GM19397 (cell line): Measurements from ENCODE around the gene DLG4.

Source experiments
- ATAC-seq: cut with Tn5 transposase; IDR thresholded peaks from one replicate; pipeline ENCODE4 v1.9.1; 2021; ENCODE audit warnings: mild to moderate bottlenecking, moderate library complexity; ENCODE audit not compliant: unreplicated experiment

Gene DLG4

DNA sequence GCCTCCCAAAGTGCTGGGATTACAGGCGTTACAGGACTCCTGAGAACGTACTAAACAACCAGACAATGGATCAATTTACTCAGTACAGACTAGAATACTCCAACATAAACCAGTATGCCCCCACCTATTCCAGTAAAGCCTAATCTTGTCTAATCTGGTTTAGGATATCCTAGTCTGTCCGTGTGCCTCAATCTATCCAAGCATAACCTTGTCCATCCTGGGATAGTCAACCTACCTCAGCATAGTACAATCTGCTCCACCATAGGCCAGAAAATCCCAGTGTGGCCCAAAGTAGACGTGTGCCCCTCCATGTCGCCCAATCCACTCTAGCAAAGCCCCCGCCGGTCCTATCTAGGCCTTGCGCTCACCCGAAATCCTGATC is 14.1 kb upstream of the DLG4 start:
- no peak for ATAC-seq

DNA sequence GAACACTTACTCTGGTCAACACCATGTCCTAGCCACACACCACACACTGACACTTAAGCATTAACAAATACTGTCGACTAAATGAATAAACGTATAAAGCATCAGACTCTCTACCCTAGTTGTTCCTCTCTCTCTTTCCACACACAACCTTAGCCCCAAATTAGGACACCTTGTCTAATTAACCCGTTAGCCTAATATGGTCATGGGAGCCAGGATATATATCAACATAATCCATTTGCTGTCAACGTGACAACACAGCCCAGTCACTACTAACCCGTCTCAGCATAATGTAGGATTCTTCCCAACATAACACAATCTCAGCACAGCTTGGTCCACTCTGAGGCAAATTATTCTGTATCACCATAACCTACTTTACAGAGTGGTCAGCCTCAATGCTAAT is 12.5 kb upstream of the DLG4 start:
- ATAC-seq: no peak

DNA sequence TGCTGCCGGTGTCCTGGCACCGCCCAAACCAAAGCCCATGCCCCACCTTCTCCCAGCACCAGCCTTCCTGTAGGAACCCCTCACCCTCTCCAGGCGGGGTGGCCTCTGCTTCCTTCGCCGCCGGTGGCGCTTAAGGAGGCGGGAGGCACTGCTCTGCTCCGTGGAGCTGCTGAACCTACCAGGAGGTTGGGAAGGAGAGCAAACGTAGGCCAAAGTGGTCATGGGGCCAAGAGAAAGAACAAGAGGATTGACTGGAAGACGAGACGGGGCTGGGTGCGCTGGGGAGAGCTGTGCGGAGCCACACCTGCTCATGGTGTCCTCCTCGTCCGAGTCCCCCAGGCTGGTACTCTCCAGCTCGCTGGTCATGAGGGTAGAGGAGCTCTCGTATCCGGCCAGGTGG is 9.9 kb upstream of the DLG4 start:
- no peak for ATAC-seq

DNA sequence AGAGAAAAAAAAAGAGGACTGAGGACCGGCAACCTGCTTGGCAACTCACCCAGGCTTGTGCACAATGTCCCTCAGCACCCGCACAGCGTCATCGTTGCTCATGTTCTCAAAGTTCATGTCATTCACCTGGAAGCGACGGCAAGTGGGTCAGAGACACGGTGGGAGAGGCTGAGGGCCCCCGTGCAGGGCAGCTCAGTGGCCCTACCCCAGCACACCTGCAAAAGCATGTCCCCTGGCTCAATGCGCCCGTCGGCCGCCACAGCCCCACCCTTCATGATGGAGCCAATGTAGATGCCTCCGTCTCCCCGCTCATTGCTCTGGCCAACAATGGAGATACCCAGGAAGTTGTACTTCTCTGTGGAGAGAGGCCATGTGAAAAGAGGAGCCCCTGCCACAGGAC is 9.3 kb upstream of the DLG4 start:
- no peak for ATAC-seq

DNA sequence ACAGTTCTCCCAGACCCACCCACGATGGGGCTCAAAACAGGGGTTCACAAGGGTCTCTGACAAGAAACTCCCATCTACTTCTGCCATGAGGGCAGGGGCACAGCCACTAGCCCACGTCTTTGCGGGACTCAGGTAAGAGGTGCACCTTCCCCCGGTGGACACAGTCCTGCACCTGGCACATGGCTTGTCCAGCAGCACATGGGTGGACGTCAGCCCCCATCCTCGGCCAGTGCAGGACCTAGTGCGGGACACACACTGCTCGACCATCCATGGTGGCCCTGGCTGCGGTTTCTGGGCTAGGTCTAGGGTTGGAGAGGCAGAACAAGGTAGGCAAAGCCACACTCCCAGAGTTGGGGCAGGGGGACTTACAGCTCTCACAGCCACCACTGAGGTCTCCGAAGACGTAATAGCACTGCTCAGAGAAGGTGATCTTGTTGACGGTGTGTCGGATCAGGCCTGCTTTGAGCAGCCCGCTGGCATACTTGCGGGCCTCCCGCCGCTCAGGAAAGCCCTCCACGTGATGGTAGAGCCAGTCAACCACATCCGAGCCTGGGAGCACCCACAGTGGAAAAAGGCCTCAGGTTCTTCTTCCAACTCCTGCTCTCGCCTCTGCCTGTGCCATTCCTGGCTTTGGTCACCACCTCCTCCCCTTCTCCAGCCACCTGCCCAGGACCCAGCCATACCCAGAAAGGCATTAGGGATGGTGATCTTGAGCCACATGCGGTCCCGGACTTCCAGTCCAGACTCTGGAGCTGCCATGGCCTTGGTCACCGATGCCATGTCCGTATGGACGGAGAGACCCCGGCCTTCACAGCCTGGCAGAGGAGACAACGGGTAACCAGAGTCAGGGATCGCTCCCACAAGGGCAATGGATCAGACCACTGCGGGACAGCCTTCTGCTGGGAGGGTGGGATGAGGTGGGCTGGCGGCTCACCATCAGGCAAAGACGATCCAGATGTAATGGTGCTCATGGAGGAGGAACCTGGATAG is 7.4 kb upstream of the DLG4 start:
- no peak for ATAC-seq

DNA sequence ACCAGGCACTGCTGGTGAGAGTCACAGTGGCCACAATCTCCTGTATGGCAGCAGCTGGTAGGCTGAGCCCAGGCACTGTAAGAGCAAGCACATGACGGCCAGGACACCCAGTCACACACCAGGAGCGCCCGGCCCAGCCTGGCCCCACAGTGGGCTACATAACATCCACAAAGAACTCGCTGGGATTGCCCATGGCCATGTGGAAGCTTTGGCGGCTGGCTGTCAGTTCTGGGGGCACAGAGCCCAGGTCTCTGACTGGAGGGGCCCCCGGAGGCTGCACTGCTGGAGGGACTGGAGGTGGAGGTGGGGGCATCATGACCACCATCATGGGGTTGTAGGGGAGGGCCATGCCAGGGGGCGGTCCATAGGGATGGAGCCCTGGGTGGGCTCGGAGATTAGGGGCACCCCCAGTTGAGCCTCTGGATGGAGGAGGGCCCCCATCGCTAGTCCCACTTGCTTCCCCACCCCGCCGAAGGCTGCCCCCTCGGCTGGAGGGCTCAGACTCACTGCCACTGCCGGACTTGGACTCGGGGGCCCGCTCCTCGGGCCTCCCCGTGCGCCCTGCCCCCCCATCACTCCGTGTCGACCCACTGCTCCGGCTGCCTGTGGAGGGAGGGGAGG is 6.2 kb upstream of the DLG4 start:
- ATAC-seq: no peak

DNA sequence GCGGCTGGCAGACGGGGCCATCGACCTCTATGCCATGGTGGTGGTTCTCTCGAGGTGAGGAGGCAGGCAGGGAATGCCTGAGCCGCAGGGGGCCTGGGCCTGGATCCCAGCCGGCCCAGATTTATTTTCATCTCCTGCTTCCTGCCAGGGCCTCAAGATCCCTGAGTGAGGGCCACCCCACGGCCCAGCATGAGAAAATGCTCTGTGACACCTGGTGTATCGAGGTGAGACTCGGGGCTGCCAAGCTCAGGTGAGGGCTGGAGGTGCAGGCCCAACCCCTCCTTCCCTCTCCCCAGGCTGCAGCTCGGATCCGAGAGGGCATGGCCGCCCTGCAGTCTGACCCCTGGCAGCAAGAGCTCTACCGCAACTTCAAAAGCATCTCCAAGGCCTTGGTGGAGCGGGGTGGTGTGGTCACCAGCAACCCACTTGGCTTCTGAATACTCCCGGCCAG is 5.0 kb upstream of the DLG4 start:
- no peak for ATAC-seq

DNA sequence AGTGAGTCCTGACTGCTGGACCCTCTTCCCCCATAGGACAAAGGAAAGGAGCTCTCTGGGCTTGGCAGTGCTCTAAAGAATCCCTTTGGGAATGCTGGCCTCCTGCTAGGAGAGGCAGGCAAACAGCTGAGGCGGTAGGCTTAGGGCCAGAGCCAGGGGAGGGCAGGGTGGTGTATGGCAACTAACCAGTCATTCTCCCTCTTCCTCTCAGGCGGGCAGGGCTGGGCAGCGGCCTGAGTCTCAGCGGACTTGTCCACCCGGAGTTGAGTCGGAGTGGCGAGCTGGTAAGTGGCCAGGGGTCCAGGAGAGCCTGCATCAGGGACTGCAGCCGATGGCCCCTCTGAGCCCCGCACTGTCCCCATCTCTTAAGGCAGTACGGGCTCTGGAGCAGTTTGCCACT is 4.5 kb upstream of the DLG4 start:
- ATAC-seq: no peak

DNA sequence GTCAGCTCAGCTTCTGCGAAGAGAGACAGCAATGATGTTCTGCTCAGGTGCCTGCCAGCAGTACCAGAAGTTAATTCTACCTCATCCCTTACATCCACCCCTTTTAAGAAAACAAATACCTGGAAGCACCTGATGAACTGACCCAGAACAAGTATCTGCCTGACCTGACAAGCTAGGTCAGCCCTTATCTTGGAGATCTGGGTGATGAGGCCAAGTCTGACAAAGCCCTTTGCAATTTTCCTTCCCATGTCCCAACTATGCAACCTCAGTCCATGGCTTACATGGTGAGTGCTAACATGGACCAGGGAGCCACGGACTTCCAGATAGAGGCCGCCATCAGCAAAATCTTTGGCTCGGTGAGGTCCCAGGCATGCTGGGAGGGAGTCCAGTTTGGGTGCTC is 3.7 kb upstream of the DLG4 start:
- ATAC-seq: no peak

DNA sequence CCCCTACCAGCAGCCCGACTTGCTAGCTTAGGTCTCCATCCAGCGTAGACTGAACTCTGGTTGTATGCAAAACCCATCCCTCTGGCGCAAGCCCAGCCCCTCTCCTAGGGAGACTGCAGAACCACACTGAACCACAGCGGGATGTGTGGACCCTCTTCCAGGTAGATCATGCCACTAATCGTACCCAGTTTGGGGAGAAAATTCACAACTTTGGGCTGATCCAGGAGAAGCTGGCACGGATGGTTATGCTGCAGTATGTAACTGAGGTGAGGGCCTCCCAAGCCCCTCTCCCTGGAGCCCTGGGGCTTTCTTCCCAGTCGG is 3.3 kb upstream of the DLG4 start:
- ATAC-seq: no peak

DNA sequence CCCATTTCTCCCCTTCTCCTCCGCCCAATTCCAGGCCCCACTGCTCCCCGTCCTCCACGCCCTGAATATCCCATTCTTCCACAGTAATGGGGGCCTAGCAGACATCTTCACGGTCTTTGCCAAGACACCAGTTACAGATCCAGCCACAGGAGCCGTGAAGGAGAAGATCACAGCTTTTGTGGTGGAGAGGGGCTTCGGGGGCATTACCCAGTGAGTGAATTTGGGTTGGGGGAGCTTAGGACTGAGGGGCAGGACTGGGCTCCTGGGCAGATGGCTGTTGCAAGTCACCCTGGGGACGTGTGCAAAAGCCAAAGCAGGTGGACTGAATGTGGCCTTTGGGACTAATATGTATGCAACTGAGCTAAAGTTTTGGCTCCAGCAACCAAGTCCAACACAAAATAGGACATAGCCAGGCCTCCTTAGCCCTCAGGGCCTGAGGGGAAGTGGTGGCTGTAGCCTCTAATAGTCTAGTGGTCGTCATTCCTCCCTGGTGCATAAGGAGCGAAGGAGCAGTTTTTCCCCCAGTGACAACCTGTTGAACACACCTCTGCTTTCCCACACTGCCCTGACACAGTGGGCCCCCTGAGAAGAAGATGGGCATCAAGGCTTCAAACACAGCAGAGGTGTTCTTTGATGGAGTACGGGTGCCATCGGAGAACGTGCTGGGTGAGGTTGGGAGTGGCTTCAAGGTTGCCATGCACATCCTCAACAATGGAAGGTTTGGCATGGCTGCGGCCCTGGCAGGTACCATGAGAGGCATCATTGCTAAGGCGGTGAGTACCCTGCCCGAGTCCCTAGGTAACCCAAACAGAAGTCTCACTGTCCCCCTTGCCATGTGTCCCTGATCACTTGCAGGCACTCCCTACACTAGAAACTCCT is 2.7 kb upstream of the DLG4 start:
- ATAC-seq: no peak

DNA sequence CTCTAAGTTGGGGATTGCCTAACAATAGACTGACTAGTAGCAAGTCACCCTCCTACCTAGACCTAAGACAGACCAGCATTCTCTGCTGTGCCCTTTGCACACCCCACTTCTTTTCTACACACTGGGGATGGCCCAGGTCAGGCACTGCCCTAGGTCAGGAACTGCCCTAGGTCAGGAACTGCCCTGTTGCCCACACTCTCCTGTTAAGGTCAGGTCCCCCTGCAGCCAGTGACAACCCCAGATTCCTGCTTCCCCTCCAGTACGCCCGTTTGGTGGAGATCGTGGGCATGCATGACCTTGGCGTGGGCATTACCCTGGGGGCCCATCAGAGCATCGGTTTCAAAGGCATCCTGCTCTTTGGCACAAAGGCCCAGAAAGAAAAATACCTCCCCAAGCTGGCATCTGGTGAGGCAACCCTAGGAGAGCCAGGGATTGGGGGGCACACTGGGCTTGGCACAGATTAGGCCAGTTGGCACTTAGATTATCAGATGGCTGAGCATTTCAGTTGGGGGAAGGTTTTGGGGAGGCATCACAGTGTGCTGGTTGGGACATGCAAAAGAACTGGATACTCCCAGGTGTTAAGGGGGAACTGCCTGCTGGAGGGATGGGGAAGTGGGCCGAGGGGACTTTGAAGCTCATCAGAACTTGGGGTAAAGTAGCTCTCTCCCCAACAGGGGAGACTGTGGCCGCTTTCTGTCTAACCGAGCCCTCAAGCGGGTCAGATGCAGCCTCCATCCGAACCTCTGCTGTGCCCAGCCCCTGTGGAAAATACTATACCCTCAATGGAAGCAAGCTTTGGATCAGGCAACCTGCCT is 1.8 kb upstream of the DLG4 start:
- ATAC-seq: no peak

DNA sequence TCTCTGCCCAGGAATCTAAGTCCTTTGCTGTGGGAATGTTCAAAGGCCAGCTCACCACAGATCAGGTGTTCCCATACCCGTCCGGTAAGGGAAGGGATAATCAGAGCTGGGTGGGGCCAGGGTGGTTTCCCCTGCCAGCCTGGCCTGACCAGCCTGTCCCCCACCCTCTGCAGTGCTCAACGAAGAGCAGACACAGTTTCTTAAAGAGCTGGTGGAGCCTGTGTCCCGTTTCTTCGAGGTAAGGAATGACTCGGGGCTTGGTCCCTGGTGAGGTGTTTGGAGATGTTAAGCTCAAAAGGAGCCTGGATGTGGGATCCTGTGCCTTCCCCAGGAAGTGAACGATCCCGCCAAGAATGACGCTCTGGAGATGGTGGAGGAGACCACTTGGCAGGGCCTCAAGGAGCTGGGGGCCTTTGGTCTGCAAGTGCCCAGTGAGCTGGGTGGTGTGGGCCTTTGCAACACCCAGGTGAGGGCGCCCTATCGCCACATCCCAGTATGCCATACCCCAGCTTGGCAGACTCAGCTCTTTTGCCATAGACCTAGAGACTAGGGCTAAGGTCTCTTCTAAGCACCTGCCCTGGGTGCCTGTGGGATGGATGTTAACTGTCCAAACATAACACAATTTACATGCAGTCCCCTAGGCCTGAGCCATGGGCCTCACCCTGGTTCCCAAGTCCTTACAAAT is 1.1 kb upstream of the DLG4 start:
- no peak for ATAC-seq

DNA sequence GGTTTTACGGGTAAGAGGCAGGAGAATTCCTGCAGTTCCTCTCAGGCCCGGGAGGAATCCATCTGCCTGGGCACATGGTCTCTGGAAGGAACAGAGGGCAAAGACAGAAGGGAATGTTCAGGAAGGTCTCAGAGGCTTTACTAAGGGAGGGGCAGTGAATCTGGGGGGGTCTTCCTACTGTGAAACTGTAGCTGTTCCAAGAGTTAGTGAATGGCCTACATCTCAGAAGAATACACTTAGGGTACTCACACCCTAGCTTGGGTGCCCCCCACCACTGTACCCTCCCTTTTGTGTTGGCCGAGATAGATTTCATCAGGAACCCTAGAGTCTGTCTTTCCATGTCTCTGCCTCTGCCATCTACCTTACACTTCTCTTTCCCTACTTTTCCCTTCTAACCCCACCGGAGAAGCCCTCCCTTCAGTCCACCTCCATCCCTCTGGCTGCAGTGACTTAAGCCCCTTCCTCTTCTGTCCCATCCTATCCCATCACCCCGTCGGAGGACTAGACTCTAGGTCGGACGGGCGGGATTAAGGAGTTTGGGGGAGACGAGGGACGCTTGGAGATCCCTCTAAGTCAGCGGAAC is 316 bp downstream of the DLG4 start:
- ATAC-seq: no peak

DNA sequence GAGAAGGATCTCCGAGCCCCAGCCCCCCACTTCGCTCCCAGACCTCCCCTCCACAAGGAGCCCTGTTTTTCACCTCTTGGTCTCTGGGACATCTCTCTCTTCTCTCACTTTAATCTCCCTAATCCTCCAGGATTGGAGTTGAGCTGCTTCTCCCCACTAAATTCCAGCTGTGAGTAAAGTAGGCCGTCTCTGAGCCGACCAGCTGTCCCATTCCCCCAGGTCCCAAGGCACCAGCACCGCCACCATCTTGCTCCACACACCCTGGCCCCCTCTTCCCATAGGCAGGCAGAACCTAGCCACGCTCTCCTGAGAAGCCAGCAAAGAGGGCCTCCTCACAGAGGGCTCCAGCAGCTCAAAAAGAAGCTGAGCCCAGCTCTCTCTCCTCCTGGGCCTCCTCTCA is 878 bp downstream of the DLG4 start:
- ATAC-seq: no peak

DNA sequence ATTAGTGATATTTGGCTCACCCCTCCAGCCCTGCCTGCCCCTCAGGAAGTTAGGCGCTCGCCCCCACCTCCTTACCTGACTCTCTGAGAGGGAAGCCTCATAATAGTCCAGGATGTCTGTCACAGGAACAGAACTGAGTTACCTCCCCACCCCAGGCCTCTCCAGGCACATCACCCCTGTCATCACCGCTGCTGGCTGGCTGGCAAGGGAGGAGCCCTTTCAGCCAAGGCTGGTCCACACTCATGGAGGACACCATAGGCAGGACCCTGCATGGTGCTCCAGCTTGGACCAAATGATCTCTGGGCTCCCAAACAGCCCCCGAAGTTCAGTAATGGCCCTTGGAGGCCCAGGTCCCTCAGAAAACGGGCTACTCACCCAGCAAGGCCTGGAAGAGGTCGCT is 1.5 kb downstream of the DLG4 start:
- no peak for ATAC-seq

DNA sequence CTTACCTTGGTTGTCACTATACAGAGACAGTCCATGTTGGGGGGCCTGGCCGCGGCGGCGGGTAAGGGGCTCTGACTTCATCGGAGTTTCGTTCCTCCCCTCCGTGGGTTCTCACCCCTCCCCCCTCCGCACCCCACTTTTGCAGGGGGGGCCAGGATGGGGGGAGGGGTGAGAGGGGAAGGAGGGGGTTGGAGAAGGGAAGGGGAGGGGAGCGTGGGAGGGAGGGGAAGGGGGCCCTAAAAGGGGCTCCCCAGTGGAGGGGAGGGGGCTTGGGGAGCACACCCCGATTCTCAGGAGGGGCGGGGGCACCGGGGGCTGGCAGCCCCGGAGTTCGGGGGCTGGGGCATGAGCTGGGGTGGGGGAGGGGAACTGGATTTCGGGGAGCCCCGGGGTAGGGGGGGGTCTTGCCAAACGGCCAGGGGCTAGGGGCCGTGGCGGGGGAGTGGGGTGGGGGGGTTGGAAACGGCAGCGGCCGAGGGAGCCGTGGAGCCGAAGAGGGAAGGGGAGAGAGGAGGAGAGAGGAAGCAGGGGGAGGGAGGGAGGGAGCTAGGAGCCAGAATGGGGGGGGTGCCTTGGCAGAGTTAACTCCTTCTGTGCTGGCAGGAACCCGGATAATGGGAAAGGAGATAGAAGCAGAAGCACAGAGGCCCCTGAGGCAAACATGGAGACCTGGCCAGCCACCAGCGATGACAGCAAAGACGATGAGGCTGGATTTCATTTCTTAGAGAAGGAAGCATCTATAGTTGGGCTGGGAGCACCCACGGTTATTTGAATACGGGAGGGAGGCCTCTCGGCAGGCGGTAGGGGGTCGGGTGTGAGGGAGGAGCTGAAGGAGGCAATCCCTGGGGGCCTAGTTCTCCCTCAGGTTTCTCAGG is 2.3 kb downstream of the DLG4 start:
- no peak for ATAC-seq

DNA sequence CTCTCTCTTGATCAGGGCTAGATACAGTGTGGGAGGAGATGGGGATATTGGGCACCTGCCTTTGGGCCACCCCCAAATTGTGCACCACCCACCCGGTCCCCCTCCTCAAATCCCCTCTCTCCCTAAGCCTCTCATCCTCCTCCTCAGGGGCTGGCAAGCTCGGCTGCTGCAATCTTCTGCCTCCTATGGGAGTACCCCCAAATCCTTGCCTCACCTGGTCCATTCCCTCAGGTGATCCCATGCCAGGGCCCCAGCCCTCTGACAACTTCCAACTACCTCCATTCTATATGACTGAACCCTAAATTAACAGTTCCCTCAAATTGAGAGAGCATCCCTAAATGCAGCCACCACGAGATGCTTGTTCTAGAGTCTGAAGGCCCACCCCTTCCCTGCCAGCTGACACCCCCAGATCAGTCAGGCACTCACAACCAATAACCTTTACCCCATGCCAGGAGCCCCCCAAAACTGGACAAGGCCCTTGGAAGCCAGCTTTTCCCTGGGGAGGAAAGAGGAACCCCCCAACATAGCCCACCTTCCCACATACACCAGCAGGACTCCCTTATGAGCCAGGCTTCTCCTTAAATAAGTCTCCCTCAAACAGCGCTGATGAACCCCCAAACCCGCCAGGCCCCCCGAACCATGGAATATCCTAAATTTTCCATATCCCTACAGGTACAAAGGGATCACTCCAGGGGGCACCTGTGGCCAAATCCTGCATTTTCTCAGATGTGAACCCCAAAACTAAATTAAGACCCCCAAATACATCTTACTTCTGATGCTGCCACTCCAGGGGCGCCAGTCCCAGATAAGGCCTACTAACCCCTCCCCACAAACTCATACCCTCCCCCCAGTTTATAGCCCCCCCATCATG is 3.2 kb downstream of the DLG4 start:
- no peak for ATAC-seq
